Hepatocyte (in vitro differentiated cells): ENCODE measurements around the gene ZFX. TPM values are rescaled to one million over a fixed set of nuclear protein-coding genes. Genes with fewer than 3 reads are reported as not detected.

ENCODE experiments used
- DNase-seq: peaks from one replicate; pipeline ENCODE4 v3.0.0-alpha.2; 2016; ENCODE audit warnings: low spot score
- H2AFZ ChIP-seq: fragments of 200-600 bp; sonication (generic); 2 replicates; pipeline ENCODE4 v1.6.0; 2016; ENCODE audit warnings: antibody characterized with exemption, mild to moderate bottlenecking
- H3K27ac ChIP-seq: fragments of 200-600 bp; sonication (generic); 2 replicates; pipeline ENCODE4 v1.5.1; 2016; ENCODE audit warnings: mild to moderate bottlenecking
- H3K27me3 ChIP-seq: fragments of 200-600 bp; sonication (generic); 2 replicates; pipeline ENCODE4 v1.6.1; 2016
- H3K36me3 ChIP-seq: fragments of 200-600 bp; sonication (generic); replicated peaks from 2 replicates; pipeline ENCODE4 v1.5.1; 2016; ENCODE audit warnings: low read depth; ENCODE audit not compliant: insufficient read depth
- H3K4me1 ChIP-seq: fragments of 200-600 bp; sonication (generic); 2 replicates; pipeline ENCODE4 v1.5.1; 2016; ENCODE audit warnings: mild to moderate bottlenecking, moderate library complexity; ENCODE audit not compliant: insufficient read depth
- H3K4me2 ChIP-seq: fragments of 200-600 bp; sonication (generic); 2 replicates; pipeline ENCODE4 v1.6.0; 2016
- H3K4me3 ChIP-seq: fragments of 200-600 bp; sonication (generic); 2 replicates; pipeline ENCODE4 v1.5.1; 2016; ENCODE audit warnings: mild to moderate bottlenecking
- H3K79me2 ChIP-seq: fragments of 200-600 bp; sonication (generic); 2 replicates; pipeline ENCODE4 v1.6.0; 2017; ENCODE audit warnings: mild to moderate bottlenecking
- H3K9me2 ChIP-seq: fragments of 200-600 bp; sonication (generic); replicated peaks from 2 replicates; pipeline ENCODE4 v1.6.0; 2017; ENCODE audit warnings: mild to moderate bottlenecking; ENCODE audit not compliant: insufficient read depth
- H3K9me3 ChIP-seq: fragments of 200-600 bp; sonication (generic); 2 replicates; pipeline ENCODE4 v1.5.1; 2016; ENCODE audit warnings: low read depth, mild to moderate bottlenecking
- H4K20me1 ChIP-seq: fragments of 200-600 bp; sonication (generic); 2 replicates; pipeline ENCODE4 v1.6.0; 2016; ENCODE audit warnings: mild to moderate bottlenecking; ENCODE audit not compliant: insufficient read depth, poor library complexity, severe bottlenecking
- EZH2 ChIP-seq: fragments of 200-600 bp; sonication (generic); IDR thresholded peaks from 2 replicates; pipeline ENCODE4 v1.6.1; 2016; ENCODE audit warnings: antibody characterized with exemption, mild to moderate bottlenecking, borderline replicate concordance
- EZH2phosphoT487 ChIP-seq: fragments of 200-600 bp; sonication (generic); IDR thresholded peaks from one replicate; pipeline ENCODE4 v1.6.1; 2018; ENCODE audit warnings: antibody characterized with exemption, mild to moderate bottlenecking, low read depth, moderate library complexity; ENCODE audit not compliant: unreplicated experiment, severe bottlenecking
- WGBS: methylation state at CpG from one replicate; pipeline ENCODE4 v1.1.6; 2016; ENCODE audit warnings: low lambda C conversion rate; ENCODE audit errors: missing lambda C conversion rate; 5-methylcytosine and 5-hydroxymethylcytosine counted together
- polyA plus RNA-seq: library from polyadenylated mRNA; unstranded; fragments of >200 nt; fragmentation: Nextera tagmentation; extraction: Ambion mirVana; gene quantifications from 2 replicates; pipeline ENCODE4 v1.2.1, GENCODE V29; 2016
- total RNA-seq: library from RNA; depleted of rRNA; stranded (reverse); fragments of >200 nt; gene quantifications from 2 replicates; pipeline ENCODE4 v1.2.3, GENCODE V29; 2014
- TF ChIP-seq, protein P1 (sequence below): fragments of 200-600 bp; sonication (generic); IDR thresholded peaks from 2 replicates; pipeline ENCODE4 v1.5.1; 2016; ENCODE audit warnings: antibody characterized with exemption, mild to moderate bottlenecking; ENCODE audit not compliant: poor library complexity

ZFX gene
- total and polyA plus RNA-seq, 2 experiments from 2014 or later: 31.5 to 74.0 TPM

DNA sequence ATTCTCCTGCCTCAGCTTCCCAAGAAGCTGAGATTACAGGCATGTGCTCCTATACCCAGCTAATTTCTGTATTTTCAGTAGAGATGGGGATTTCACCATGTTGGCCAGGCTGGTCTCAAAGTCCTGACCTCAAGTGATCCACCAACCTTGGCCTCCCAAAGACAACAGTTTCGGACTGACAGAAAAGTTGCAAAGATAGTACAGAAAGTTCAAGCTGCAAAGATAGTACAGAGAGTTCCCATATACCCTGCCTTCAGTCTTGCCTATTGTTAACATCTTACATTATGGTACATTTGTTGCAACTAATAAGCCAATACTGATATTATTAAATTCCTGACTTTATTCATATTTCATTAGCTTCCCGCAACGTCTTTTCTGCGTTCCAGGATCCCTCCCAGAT is 98.5 kb downstream of the ZFX start:
- peaks cover 12% of the 10 kb centered on the region for H3K4me1 ChIP-seq

DNA sequence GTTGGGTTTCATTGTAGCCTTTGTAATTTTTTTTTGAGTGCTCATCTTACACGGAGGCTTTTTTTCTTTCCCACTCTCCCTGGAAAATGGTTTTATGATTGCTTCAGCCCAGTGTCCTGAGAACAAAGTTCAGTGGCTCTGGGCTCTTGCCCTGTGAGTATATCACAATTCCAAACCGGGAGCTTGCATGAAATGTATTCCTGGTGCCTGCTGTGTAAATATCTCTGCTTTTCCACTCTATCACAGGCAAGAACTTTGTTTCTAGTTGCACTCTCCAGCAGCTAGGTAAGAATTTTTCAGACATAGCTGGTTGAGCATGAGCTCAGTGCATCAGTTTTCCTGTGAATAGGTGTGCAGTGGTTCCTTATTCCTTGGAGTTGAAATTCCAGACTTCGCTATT is 103.5 kb downstream of the ZFX start:
- H3K27me3 ChIP-seq: no peaks in the 10 kb centered on the region
- no peaks in the 10 kb centered on the region for H3K79me2 ChIP-seq
- H2AFZ ChIP-seq: no peak overlapping the region
- no peak overlapping the region for H3K4me3 ChIP-seq
- H3K36me3 ChIP-seq: no peaks in the 10 kb centered on the region
- H3K9me3 ChIP-seq: no peaks in the 10 kb centered on the region
- H3K4me2 ChIP-seq: peak overlapping the region; percentile 36
- WGBS: 51% methylated on average over 3 of the region's 3 CpGs
- H3K4me1 ChIP-seq: peaks cover 13% of the 10 kb centered on the region
- TF ChIP-seq EZH2 (no peak), EZH2phosphoT487 (no peak)
- TF ChIP-seq, protein P1, sequence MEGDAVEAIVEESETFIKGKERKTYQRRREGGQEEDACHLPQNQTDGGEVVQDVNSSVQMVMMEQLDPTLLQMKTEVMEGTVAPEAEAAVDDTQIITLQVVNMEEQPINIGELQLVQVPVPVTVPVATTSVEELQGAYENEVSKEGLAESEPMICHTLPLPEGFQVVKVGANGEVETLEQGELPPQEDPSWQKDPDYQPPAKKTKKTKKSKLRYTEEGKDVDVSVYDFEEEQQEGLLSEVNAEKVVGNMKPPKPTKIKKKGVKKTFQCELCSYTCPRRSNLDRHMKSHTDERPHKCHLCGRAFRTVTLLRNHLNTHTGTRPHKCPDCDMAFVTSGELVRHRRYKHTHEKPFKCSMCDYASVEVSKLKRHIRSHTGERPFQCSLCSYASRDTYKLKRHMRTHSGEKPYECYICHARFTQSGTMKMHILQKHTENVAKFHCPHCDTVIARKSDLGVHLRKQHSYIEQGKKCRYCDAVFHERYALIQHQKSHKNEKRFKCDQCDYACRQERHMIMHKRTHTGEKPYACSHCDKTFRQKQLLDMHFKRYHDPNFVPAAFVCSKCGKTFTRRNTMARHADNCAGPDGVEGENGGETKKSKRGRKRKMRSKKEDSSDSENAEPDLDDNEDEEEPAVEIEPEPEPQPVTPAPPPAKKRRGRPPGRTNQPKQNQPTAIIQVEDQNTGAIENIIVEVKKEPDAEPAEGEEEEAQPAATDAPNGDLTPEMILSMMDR: no peak
- H3K27ac ChIP-seq: peak overlapping the region; percentile 58
- peak; percentile 62 for DNase-seq
- no peaks in the 10 kb centered on the region for H3K9me2 ChIP-seq
- no peaks in the 10 kb centered on the region for H4K20me1 ChIP-seq

More for the DNA sequence above, 98.5 kb downstream of the ZFX start:
- Histone ChIP-seq H3K9me3 (no peaks in the 10 kb centered on the region), H3K4me2 (no peak overlapping the region), H4K20me1 (no peaks in the 10 kb centered on the region), H3K27me3 (no peaks in the 10 kb centered on the region), H3K9me2 (no peaks in the 10 kb centered on the region), H3K27ac (no peak overlapping the region), H3K79me2 (no peaks in the 10 kb centered on the region), H3K36me3 (no peaks in the 10 kb centered on the region), H3K4me3 (no peak overlapping the region), H2AFZ (no peak overlapping the region)
- no peak for TF ChIP-seq EZH2phosphoT487
- TF ChIP-seq, protein P1: no peak
- no peak for TF ChIP-seq EZH2
- DNase-seq: no peak
- WGBS: 95% methylated on average over 4 of the region's 4 CpGs

DNA sequence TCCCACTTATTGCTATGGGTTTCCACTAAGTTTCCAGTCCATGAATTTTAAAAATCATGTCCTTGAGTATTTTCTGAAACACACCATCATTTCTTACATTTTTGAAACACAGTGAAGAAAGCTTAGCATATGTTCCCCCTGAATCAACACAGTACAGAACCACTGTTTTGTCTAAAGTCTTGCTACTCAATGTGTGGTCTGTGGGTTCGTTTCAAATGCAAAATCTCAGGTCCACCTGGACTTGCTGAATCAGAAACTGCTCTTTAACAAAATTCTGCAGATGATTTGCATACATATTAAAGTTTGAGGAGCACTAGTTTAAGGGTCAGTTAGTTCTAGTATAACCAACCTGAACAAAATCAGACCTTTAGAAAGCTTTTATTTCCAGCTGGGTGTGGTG is 103.9 kb downstream of the ZFX start:
- no peaks in the 10 kb centered on the region for H4K20me1 ChIP-seq
- no peak for DNase-seq
- H2AFZ ChIP-seq: no peak overlapping the region
- H3K9me2 ChIP-seq: no peaks in the 10 kb centered on the region
- peak overlapping the region; percentile 43 for H3K27ac ChIP-seq
- no peaks in the 10 kb centered on the region for H3K79me2 ChIP-seq
- no peak overlapping the region for H3K4me3 ChIP-seq
- H3K9me3 ChIP-seq: no peaks in the 10 kb centered on the region
- TF ChIP-seq, protein P1: no peak
- TF ChIP-seq EZH2 (no peak), EZH2phosphoT487 (no peak)
- H3K4me2 ChIP-seq: peak overlapping the region; percentile 36
- H3K4me1 ChIP-seq: peaks cover 13% of the 10 kb centered on the region
- WGBS: 73% methylated on average over 1 of the region's 1 CpG
- H3K27me3 ChIP-seq: no peaks in the 10 kb centered on the region
- H3K36me3 ChIP-seq: no peaks in the 10 kb centered on the region

DNA sequence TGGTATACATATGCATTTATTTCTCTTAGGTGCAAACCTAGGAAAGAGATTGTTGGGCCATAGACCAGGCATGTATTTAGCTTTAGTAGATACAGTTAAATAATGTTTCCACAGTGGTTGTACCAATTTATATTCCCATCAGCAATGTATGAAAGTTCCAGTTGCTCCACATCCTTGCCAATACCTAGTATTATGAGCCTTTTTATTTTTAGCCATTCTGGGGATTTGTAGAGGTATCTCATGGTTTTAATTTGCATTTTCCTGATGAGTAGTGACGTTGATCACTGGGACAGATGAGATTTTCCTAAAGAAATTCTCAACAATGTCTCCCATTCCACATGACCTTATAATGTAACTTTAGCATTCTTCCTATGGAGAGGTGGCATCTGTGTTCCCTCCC is 107.5 kb downstream of the ZFX start:
- H3K27ac ChIP-seq: no peak overlapping the region
- H2AFZ ChIP-seq: no peak overlapping the region
- H3K79me2 ChIP-seq: no peaks in the 10 kb centered on the region
- H3K36me3 ChIP-seq: no peaks in the 10 kb centered on the region
- no peak overlapping the region for H3K4me3 ChIP-seq
- H3K9me2 ChIP-seq: no peaks in the 10 kb centered on the region
- no peaks in the 10 kb centered on the region for H3K9me3 ChIP-seq
- WGBS: 78% methylated on average over 1 of the region's 1 CpG
- no peak for TF ChIP-seq EZH2
- TF ChIP-seq, protein P1: no peak
- TF ChIP-seq EZH2phosphoT487: no peak
- no peaks in the 10 kb centered on the region for H4K20me1 ChIP-seq
- no peak overlapping the region for H3K4me2 ChIP-seq
- no peaks in the 10 kb centered on the region for H3K27me3 ChIP-seq
- DNase-seq: no peak
- peaks cover 21% of the 10 kb centered on the region for H3K4me1 ChIP-seq
